GM21367 (cell line): ENCODE measurements around the gene SON.
"Not testable (repeated sequence)": the region's sequence is repeated elsewhere in the genome, so short reads cannot be mapped to it uniquely, and the experiment has no call there.

Experiments
- ATAC-seq: cut with Tn5 transposase; IDR thresholded peaks from one replicate; pipeline ENCODE4 v1.9.1; 2021; ENCODE audit not compliant: unreplicated experiment

Gene SON

GRCh38 chr21:33566514-33566913, 23.7 kb downstream of the SON start:
- ATAC-seq = no peak

- no peak for ATAC-seq
Observed at GRCh38 chr21:33567914-33568313, 25.1 kb downstream of the SON start.

- no peak for ATAC-seq
Observed at GRCh38 chr21:33568448-33568847, 25.6 kb downstream of the SON start.

- ATAC-seq = no peak
Observed at GRCh38 chr21:33569991-33570390, 27.2 kb downstream of the SON start.

- no peak for ATAC-seq
Observed at GRCh38 chr21:33572350-33572749, 29.5 kb downstream of the SON start.

GRCh38 chr21:33576741-33577141, 33.9 kb downstream of the SON start:
- ATAC-seq = not testable (repeated sequence)

- no peak for ATAC-seq
Observed at GRCh38 chr21:33578214-33578613, 35.4 kb downstream of the SON start.

- no peak for ATAC-seq
Observed at GRCh38 chr21:33578959-33579542, 36.2 kb downstream of the SON start.

GRCh38 chr21:33584455-33584854, 41.6 kb downstream of the SON start:
- ATAC-seq = no peak

GRCh38 chr21:33586927-33587326, 44.1 kb downstream of the SON start:
- ATAC-seq = no peak

GRCh38 chr21:33587792-33588484, 45.1 kb downstream of the SON start:
- ATAC-seq = peak; percentile 23

GRCh38 chr21:33588485-33589335, 45.9 kb downstream of the SON start, which contains the start of gene DONSON:
TSS of gene DONSON (minus strand) at chr21:33588684. CDS start at chr21:33588641, 43 bp downstream.
- ATAC-seq = peak; percentile 80

GRCh38 chr21:33598051-33598450, 55.2 kb downstream of the SON start:
- ATAC-seq = no peak

- no peak for ATAC-seq
Observed at GRCh38 chr21:33608559-33608958, 65.7 kb downstream of the SON start.

- ATAC-seq = no peak
Observed at GRCh38 chr21:33611006-33611744, 68.3 kb downstream of the SON start.

- not testable (repeated sequence) for ATAC-seq
Observed at GRCh38 chr21:33617565-33617964, 74.7 kb downstream of the SON start.

- no peak for ATAC-seq
Observed at GRCh38 chr21:33618407-33618806, 75.6 kb downstream of the SON start.

- ATAC-seq = no peak
Observed at GRCh38 chr21:33619726-33620125, 76.9 kb downstream of the SON start.

- ATAC-seq = no peak
Observed at GRCh38 chr21:33622253-33622652, 79.4 kb downstream of the SON start.

GRCh38 chr21:33626151-33626550, 83.3 kb downstream of the SON start:
- not testable (repeated sequence) for ATAC-seq
